ENCODE measurements around the gene ARRDC2. TPM values are rescaled to one million over a fixed set of nuclear protein-coding genes. Genes with fewer than 3 reads are reported as not detected.

Gene ARRDC2
- total RNA-seq, 4 donors from 2014 or later = 26.8 to 94.9 (median 29.4) TPM

GRCh38 chr19:18051887-18052286 lies 43.9 kb downstream of the ARRDC2 start:
- Histone ChIP-seq H3K36me3 (no peaks in the 10 kb centered on the region), H3K4me3 (no peak overlapping the region), H3K4me1 (peaks cover 0 to 10% (median 0%) of the 10 kb centered on the region in 4 donors), H3K9me3 (no peaks in the 10 kb centered on the region), H3K27ac (peak overlapping the region in 3 of 4 donors; percentile 5 to 59 (median 23)), H3K27me3 (no peaks in the 10 kb centered on the region)
- DNase-seq = no peak
- no peak for TF ChIP-seq CTCF (IDR thresholded peaks at IDR 0.05)
- TF ChIP-seq POLR2A (IDR thresholded peaks at IDR 0.05) = no peak

DNA sequence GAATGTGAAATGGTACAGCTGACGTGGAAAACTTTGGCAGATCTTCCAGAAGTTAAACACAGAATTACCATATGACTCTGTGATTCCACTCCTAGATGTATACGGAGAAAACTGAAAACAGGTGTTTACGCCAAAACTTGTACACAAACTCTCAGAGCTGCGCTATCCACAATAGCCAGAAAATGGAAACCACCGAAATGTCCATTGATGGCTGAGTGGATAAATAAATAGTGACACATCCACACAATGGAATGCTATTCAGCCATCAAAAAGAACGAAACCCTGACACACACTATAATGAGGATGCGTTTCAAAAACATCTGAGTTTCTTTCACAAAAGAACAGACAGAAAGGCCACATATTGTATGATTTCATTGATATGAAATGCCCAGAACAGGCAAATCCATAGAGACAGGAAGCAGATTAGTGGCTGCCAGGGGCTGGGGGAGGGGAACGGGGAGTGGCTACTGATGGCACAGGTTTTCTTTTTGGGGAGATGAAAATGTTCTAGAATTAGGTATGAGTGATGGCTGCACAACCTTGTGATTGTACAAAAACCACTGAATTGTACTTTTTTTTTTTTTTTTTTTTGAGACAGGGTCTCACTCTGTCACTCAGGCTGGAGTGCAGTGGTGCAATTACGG lies 45.7 kb downstream of the ARRDC2 start:
- Histone ChIP-seq H3K4me3 (no peak overlapping the region), H3K27me3 (no peaks in the 10 kb centered on the region), H3K4me1 (peaks cover 0 to 20% (median 6%) of the 10 kb centered on the region in 4 donors), H3K9me3 (no peaks in the 10 kb centered on the region), H3K27ac (peak overlapping the region in 2 of 4 donors; percentile 44 to 50), H3K36me3 (no peaks in the 10 kb centered on the region)
- TF ChIP-seq POLR2A (IDR thresholded peaks at IDR 0.05) = no peak
- no peak for DNase-seq

GRCh38 chr19:18055967-18056366 lies 48.0 kb downstream of the ARRDC2 start:
- H3K4me1 ChIP-seq = peaks cover 0 to 20% (median 7%) of the 10 kb centered on the region in 4 donors
- no peaks in the 10 kb centered on the region for H3K36me3 ChIP-seq
- no peak for DNase-seq
- TF ChIP-seq CTCF (IDR thresholded peaks at IDR 0.05) (no peak), POLR2A (IDR thresholded peaks at IDR 0.05) (no peak)
- no peaks in the 10 kb centered on the region for H3K9me3 ChIP-seq
- no peaks in the 10 kb centered on the region for H3K27me3 ChIP-seq
- H3K27ac ChIP-seq = no peak overlapping the region
- no peak overlapping the region for H3K4me3 ChIP-seq

DNA sequence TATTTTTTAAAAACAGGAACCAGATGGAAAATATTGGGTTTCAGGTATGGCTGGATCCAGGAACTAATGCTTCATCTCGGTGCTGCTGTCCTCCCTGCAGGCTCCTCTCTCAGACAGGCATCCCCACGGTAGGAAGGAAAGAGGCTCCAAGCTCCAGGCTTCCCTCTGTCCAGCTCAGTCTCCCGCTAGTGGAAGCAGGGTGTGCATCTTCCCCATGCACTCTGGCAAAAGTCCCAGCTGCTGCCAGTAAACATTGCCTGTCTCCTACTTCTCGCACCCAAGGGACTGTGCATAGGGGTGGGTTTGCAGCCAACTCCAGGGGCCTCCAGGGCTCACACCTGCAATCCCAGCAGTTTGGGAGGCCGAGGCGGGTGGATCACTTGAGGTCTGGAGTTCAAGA lies 49.6 kb downstream of the ARRDC2 start:
- Histone ChIP-seq H3K27ac (peak overlapping the region; percentile 65 to 85 (median 70)), H3K4me1 (peaks cover 0 to 11% (median 7%) of the 10 kb centered on the region in 4 donors), H3K27me3 (no peaks in the 10 kb centered on the region), H3K4me3 (no peak overlapping the region), H3K9me3 (no peaks in the 10 kb centered on the region), H3K36me3 (no peaks in the 10 kb centered on the region)
- DNase-seq = no peak
- TF ChIP-seq CTCF (IDR thresholded peaks at IDR 0.05) (no peak), POLR2A (IDR thresholded peaks at IDR 0.05) (no peak)

DNA sequence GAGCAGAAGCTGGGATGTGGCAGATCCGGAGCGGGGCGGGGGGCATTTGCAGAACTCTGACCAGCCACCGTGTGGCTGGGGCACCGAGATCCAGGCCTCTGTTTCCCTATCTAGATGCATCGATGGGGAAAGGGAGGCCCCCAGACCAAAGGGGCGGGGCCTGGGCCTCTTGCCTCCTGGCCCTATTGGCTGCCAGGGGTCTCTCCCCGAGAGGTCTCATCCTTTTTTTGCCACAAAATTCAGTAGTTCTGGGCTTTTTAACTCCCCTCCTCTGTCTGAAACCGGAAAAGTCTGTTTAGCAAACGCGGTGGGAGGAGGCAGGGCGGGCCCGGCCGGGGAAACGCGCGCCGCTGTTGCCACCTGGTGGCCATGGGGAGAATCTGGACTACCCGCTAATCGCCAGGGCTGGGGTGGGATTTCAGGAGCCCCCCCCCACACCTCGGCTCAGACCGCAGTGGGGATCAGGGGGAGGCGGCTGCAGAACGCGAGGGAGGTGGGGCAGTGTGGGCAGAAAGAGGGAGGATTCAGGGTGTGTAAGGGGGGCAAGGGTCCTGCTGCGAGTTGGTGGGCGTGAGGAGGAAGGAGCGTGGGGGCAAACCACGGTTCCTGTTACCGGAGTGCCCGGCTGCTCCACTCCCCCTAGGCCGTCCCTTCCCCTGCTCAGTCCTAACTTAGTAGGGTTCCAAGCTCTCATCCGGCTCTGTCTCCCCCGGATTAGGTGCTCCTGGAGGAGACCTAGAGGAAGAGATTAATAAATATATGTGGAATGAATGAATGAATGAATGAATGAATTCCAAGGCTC lies 50.4 kb downstream of the ARRDC2 start:
- TF ChIP-seq POLR2A (IDR thresholded peaks at IDR 0.05) (peak in 1 of 2 donors; percentile 18), CTCF (IDR thresholded peaks at IDR 0.05) (peak; percentile 90 to 97 (median 94))
- DNase-seq = peak; percentile 75 to 88 (median 84)
- peak overlapping the region in 3 of 4 donors; percentile 18 to 20 (median 20) for H3K4me3 ChIP-seq
- H3K36me3 ChIP-seq = no peaks in the 10 kb centered on the region
- peaks cover 0 to 11% (median 7%) of the 10 kb centered on the region in 4 donors for H3K4me1 ChIP-seq
- H3K9me3 ChIP-seq = no peaks in the 10 kb centered on the region
- no peaks in the 10 kb centered on the region for H3K27me3 ChIP-seq
- H3K27ac ChIP-seq = peak overlapping the region; percentile 65 to 85 (median 70)

DNA sequence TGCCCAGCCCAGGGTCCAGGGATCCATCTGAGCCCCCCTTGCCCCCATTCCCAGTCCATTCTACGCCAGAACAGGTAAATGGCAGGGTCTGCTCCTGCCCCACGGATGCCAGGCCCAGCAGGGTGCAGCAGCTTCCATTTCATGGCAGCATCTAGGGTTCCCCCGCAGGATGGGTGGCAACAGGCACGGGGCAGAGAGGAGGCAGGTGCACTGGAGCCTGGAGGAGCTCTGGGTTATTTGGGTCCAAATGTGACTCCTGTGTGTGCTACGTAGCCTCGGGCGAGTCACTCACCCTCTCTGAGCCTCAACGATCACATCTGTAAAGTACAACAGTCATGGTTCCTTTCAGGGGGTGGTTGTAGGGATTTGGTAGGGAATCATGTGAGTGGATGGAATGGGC lies 51.3 kb downstream of the ARRDC2 start:
- no peak overlapping the region for H3K4me3 ChIP-seq
- TF ChIP-seq POLR2A (IDR thresholded peaks at IDR 0.05) = no peak
- TF ChIP-seq CTCF (IDR thresholded peaks at IDR 0.05) = no peak
- DNase-seq = no peak

More for the DNA sequence above, 51.3 kb downstream of the ARRDC2 start:
- H3K4me1 ChIP-seq = peaks cover 0 to 11% (median 7%) of the 10 kb centered on the region in 4 donors
- H3K27ac ChIP-seq = no peak overlapping the region
- no peaks in the 10 kb centered on the region for H3K27me3 ChIP-seq
- no peaks in the 10 kb centered on the region for H3K9me3 ChIP-seq
- H3K36me3 ChIP-seq = no peaks in the 10 kb centered on the region
